PC-9 (cell line): Measurements from ENCODE around the gene LEFTY1. TPM values are rescaled to one million over a fixed set of nuclear protein-coding genes. Genes with fewer than 3 reads are reported as not detected.

Source experiments
- BruUV-seq: library from RNA; stranded (reverse); fragments of 400-500 nt; replicated peaks from 2 replicates; lab custom pipeline; 2021; lab: Mats Ljungman, UMichigan
- CTCF ChIA-PET: fragments of 300-600 bp; sonication (Branson Sonifier 250); formaldehyde crosslinking; loops from one replicate; lab custom pipeline; 2022; ENCODE audit warnings: antibody characterized with exemption; lab: Charles Lee
- POLR2A ChIA-PET: fragments of 300-600 bp; sonication (Branson Sonifier 250); formaldehyde crosslinking; loops from one replicate; lab custom pipeline; 2022; ENCODE audit warnings: antibody characterized with exemption; ENCODE audit not compliant: unreplicated experiment; lab: Charles Lee
- DNase-seq, 2 experiments: peaks; one replicate each; pipeline versions ENCODE4 v3.0.0 to v3.0.0-alpha.2; 2015 to 2022; ENCODE audit warnings: mixed read lengths in 1 of 2
- H2AFZ ChIP-seq: fragments of 200-600 bp; sonication (generic); 2 replicates; pipeline ENCODE4 v1.8.1; 2017; ENCODE audit warnings: antibody characterized with exemption
- H3F3A ChIP-seq: fragments of 200-600 bp; sonication (generic); 2 replicates; pipeline ENCODE4 v1.8.1; 2017; ENCODE audit warnings: antibody characterized with exemption, mild to moderate bottlenecking, low read depth; ENCODE audit not compliant: insufficient read depth
- H3K27ac ChIP-seq: fragments of 200-600 bp; sonication (generic); 2 replicates; pipeline ENCODE4 v1.6.1; 2016; ENCODE audit warnings: mixed run types
- H3K27me3 ChIP-seq: fragments of 200-600 bp; sonication (generic); 2 replicates; pipeline ENCODE4 v1.6.1; 2016; ENCODE audit warnings: low read depth, mixed run types; ENCODE audit not compliant: insufficient read depth
- H3K36me3 ChIP-seq: fragments of 200-600 bp; sonication (generic); 2 replicates; pipeline ENCODE4 v1.6.1; 2016; ENCODE audit warnings: low read depth, mixed run types
- H3K4me1 ChIP-seq: fragments of 200-600 bp; sonication (generic); replicated peaks from 2 replicates; pipeline ENCODE4 v1.6.1; 2016; ENCODE audit warnings: mixed run types; ENCODE audit not compliant: insufficient read depth
- H3K4me2 ChIP-seq: fragments of 200-600 bp; sonication (generic); 2 replicates; pipeline ENCODE4 v1.6.1; 2017; ENCODE audit warnings: mixed run types
- H3K4me3 ChIP-seq: fragments of 200-600 bp; sonication (generic); 2 replicates; pipeline ENCODE4 v1.6.1; 2016; ENCODE audit warnings: mixed run types
- H3K79me2 ChIP-seq: fragments of 200-600 bp; sonication (generic); 2 replicates; pipeline ENCODE4 v1.6.1; 2017; ENCODE audit warnings: low read depth, mixed run types
- H3K9me2 ChIP-seq: fragments of 200-600 bp; sonication (generic); 2 replicates; pipeline ENCODE4 v1.8.1; 2017; ENCODE audit warnings: mild to moderate bottlenecking; ENCODE audit not compliant: insufficient read depth
- H3K9me3 ChIP-seq: fragments of 200-600 bp; sonication (generic); 2 replicates; pipeline ENCODE4 v1.8.1; 2016; ENCODE audit warnings: low read depth; ENCODE audit not compliant: insufficient read depth
- H4K20me1 ChIP-seq: fragments of 200-600 bp; sonication (generic); 2 replicates; pipeline ENCODE4 v1.8.1; 2017; ENCODE audit not compliant: insufficient read depth
- CTCF ChIP-seq: fragments of 200-600 bp; sonication (generic); conservative IDR thresholded peaks from 2 replicates; pipeline ENCODE4 v1.6.1; 2017; ENCODE audit warnings: mixed run types, antibody characterized with exemption, mild to moderate bottlenecking, moderate library complexity
- EZH2 ChIP-seq: fragments of 200-600 bp; sonication (generic); IDR thresholded peaks from 2 replicates; pipeline ENCODE4 v1.8.0; 2017; ENCODE audit warnings: antibody characterized with exemption, low read depth
- intact Hi-C: fragments of 100-400 bp; cut with micrococcal nuclease; formaldehyde crosslinking; loops from one replicate; pipeline ENCODE4 v1.10.0; 2022; ENCODE audit not compliant: unreplicated experiment
- total RNA-seq: library from RNA; stranded (reverse); gene quantifications from 2 replicates; pipeline ENCODE4 v1.2.3, GENCODE V29; 2021

The LEFTY1 gene
- total RNA-seq, 1 experiment from 2014 or later = not detected

DNA sequence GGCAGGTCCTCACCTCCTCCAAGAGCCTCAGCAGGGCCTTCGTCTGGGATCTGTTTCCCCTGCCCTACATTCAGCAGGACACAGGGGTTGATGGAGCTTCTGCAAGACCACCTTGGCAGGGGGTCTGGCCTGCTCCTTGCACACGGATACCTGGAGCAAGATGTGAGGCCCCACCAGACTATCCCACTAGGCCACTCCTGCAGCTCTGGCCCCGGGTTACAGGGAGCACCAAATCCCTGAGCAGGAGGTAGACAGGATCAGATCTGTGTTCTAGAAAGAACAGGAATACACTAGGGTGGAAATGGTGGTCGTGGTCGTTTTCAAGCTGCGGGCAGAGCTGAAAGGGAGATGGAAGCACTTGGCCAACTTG lies 45.5 kb downstream of the LEFTY1 start:
- CTCF ChIA-PET = no interaction called here
- no peak overlapping the region for H2AFZ ChIP-seq
- H3K79me2 ChIP-seq = no peaks in the 10 kb centered on the region
- H3K4me1 ChIP-seq = no peaks in the 10 kb centered on the region
- H4K20me1 ChIP-seq = peaks cover 10% of the 10 kb centered on the region; the same call in 1 of the 2 replicates
- POLR2A ChIA-PET = no interaction called here
- H3K4me3 ChIP-seq = no peak overlapping the region
- no peak overlapping the region for H3K27ac ChIP-seq
- H3K9me3 ChIP-seq = no peaks in the 10 kb centered on the region
- intact Hi-C loops = loop anchor here (10.0 kb wide), 1 partner anchor 131 kb away; no protein-coding TSS in a partner anchor
- no peak for DNase-seq
- TF ChIP-seq EZH2 (no peak), CTCF (no peak)
- H3K27me3 ChIP-seq = no peaks in the 10 kb centered on the region
- BruUV-seq = no TSS peak
- H3K36me3 ChIP-seq = peaks cover 20% of the 10 kb centered on the region; the same call in 1 of the 2 replicates
- H3F3A ChIP-seq = peaks cover 65% of the 10 kb centered on the region
- no peak overlapping the region for H3K4me2 ChIP-seq
- H3K9me2 ChIP-seq = no peaks in the 10 kb centered on the region

GRCh38 chr1:225842788-225843425 lies 46.0 kb downstream of the LEFTY1 start:
- ChIA-PET CTCF (no interaction called here), POLR2A (no interaction called here)

DNA sequence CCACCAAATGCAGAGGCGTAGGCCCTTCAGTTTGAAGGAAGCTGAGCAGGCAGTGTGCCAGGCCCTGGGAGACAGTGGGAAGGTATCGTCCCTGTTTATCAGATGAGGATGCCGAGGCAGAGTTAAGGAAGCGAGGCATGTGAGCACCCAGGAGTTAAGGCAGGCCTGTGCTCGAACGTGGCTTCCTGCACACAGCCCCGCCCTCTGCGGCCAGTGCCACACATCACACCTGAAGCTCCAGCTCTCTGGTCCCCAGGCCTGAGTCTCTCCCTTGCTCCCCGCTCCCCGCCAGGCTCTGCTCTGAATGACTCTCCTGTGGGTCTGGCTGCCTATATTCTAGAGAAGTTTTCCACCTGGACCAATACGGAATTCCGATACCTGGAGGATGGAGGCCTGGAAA lies 46.9 kb downstream of the LEFTY1 start:
- no peak for DNase-seq
- no peak overlapping the region for H3K4me2 ChIP-seq
- peaks cover 22% of the 10 kb centered on the region for H3K36me3 ChIP-seq
- H3K79me2 ChIP-seq = no peaks in the 10 kb centered on the region
- ChIA-PET POLR2A (interaction anchor here (0.7 kb wide), 1 partner anchor 111 kb away, joined by 5 read pairs; no protein-coding TSS in a partner anchor), CTCF (no interaction called here)
- TF ChIP-seq EZH2 (no peak), CTCF (no peak)
- intact Hi-C loops = loop anchor here (10.0 kb wide), 1 partner anchor 133 kb away; no protein-coding TSS in a partner anchor
- H3K9me3 ChIP-seq = no peaks in the 10 kb centered on the region
- peaks cover 10% of the 10 kb centered on the region; the same call in 1 of the 2 replicates for H4K20me1 ChIP-seq
- no peaks in the 10 kb centered on the region for H3K27me3 ChIP-seq
- no peaks in the 10 kb centered on the region for H3K4me1 ChIP-seq
- H3K9me2 ChIP-seq = no peaks in the 10 kb centered on the region
- H2AFZ ChIP-seq = no peak overlapping the region
- no peak overlapping the region for H3K27ac ChIP-seq
- BruUV-seq = no TSS peak
- H3F3A ChIP-seq = peaks cover 56% of the 10 kb centered on the region
- no peak overlapping the region for H3K4me3 ChIP-seq

More at GRCh38 chr1:225842788-225843425, 46.0 kb downstream of the LEFTY1 start:
- intact Hi-C loops = loop anchor here (10.0 kb wide), 1 partner anchor 132 kb away; no protein-coding TSS in a partner anchor
- H3K9me2 ChIP-seq = no peaks in the 10 kb centered on the region
- H3K4me3 ChIP-seq = no peak overlapping the region
- H3F3A ChIP-seq = peaks cover 62% of the 10 kb centered on the region
- peaks cover 19% of the 10 kb centered on the region for H3K36me3 ChIP-seq
- no peak overlapping the region for H3K27ac ChIP-seq
- TF ChIP-seq CTCF (no peak), EZH2 (no peak)
- peaks cover 10% of the 10 kb centered on the region; the same call in 1 of the 2 replicates for H4K20me1 ChIP-seq
- no peaks in the 10 kb centered on the region for H3K9me3 ChIP-seq
- no TSS peak for BruUV-seq
- no peak for DNase-seq
- no peaks in the 10 kb centered on the region for H3K27me3 ChIP-seq
- no peak overlapping the region for H2AFZ ChIP-seq
- no peaks in the 10 kb centered on the region for H3K79me2 ChIP-seq
- no peaks in the 10 kb centered on the region for H3K4me1 ChIP-seq
- no peak overlapping the region for H3K4me2 ChIP-seq
